VCaP (cell line): Measurements from ENCODE around the gene ADK.

Experiments used
- H3K27ac ChIP-seq: fragments of 450-650 bp; 2 replicates; pipeline ENCODE4 v1.5.1; 2017
- CTCF ChIP-seq: fragments of 450-650 bp; conservative IDR thresholded peaks from 2 replicates; pipeline ENCODE4 v1.5.1; 2017; ENCODE audit warnings: mild to moderate bottlenecking, moderate library complexity

Gene ADK

DNA sequence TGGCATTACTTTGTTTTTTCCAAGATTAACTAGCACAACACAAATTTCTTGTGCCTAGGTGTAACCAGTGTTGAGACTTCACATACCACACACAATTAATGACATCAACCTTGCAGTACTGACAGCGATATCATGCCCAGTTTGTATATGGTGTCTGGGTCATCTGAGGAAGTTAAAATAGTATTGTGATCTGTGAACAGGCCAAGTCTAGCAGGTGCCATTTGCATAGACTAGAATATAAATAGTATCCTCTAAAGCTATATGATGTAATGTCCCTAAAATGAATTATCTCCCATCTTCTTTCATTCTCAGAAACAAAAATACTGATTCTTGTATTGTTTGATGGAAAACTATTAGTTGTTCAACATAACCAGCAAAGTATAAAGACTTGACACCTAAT is 499.6 kb downstream of the ADK start:
- H3K27ac ChIP-seq = no peak overlapping the region
- no peak for TF ChIP-seq CTCF

GRCh38 chr10:74651565-74651964 is 500.5 kb downstream of the ADK start:
- H3K27ac ChIP-seq = no peak overlapping the region
- TF ChIP-seq CTCF = no peak

DNA sequence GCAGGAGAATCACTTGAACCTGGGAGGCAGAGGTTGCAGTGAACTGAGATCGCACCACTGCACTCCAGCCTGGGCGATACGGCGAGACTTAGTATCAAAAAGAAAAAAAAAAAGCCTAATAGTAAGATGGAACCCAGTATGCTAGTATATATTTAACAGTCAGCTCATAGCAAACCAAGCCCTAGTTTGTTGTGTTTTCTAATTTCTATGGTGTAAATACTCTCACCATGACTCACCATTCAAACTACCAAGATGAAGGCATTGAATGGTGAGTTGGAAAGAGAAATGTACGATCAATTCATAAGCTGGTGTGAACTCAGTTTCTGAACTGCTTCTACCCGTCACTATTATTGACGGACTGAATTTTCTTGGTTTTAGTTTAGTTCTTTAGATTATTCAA is 501.6 kb downstream of the ADK start:
- no peak for TF ChIP-seq CTCF

DNA sequence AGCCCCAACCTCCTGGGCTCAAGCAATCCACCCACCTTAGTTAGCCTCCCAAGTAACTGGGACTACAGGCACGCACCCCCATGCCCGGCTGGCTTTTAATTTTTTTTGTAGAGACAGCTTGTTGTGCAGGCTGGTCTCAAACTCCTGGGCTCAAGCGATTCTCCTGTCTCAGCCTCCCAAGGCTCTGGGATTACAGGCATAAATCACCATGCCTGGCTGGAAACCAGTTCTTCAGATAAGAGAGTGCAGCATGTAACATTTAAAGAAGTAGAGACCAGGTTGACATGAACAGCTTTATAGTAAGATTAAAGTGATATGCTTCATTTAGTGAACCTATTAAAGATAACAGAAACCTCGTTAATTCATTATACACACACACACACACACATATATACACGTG is 507.5 kb downstream of the ADK start:
- no peak for TF ChIP-seq CTCF
- no peak overlapping the region for H3K27ac ChIP-seq

More for the DNA sequence above, 501.6 kb downstream of the ADK start:
- no peak overlapping the region for H3K27ac ChIP-seq

GRCh38 chr10:74662635-74663034 is 511.6 kb downstream of the ADK start:
- no peak for TF ChIP-seq CTCF

DNA sequence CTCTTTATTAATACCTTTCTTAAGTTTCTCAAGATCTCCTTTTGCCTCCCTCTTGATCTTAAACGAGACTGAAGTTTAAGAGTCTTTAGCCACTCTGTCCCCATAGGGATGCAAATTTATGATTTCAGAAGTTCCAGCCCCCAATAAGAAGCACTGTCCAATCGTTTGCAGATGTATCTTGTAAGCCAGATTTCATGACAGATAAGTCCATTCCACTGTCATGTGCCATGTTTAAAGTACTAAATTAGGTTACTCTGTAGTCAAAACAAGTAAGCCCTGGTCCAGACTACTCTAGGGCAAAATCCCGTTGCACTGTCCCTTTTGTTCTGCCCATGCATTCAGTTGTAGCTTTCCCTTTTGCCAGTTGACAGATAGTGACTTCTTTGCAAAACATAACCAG is 518.2 kb downstream of the ADK start:
- no peak overlapping the region for H3K27ac ChIP-seq
- TF ChIP-seq CTCF = no peak

More at GRCh38 chr10:74662635-74663034, 511.6 kb downstream of the ADK start:
- no peak overlapping the region for H3K27ac ChIP-seq

DNA sequence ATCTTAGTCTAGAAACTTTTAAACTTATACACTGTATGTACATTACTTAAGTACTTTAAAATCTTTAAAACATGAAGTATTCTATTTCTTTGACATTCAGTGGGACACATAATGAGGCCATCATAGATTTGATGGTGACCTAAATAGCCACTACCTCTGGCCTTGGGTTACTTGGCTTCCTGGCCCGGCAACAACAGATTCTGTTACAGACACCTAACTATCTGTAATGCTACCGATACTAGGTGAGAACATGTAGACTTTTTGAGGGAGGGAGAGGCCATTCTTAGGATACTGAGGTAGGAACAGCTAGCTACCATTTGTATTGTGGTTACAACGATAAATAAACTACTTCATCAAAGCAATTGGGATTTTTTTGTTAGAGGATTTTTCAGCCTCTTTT is 520.7 kb downstream of the ADK start:
- H3K27ac ChIP-seq = no peak overlapping the region
- TF ChIP-seq CTCF = no peak
